HepG2 (cell line): Measurements from ENCODE around the gene RPS4Y1. TPM values are rescaled to one million over a fixed set of nuclear protein-coding genes. Genes with fewer than 3 reads are reported as not detected.

ENCODE experiments used
- ATAC-seq: fragments of 200-7000 bp; cut with Tn5 transposase; 3 replicates; pipeline ENCODE4 v1.9.1; 2020; ENCODE audit warnings: mild to moderate bottlenecking, moderate library complexity
- BruUV-seq: library from RNA; stranded (reverse); fragments of 400-500 nt; replicated peaks from 2 replicates; lab custom pipeline; 2021; lab: Mats Ljungman, UMichigan
- CTCF ChIA-PET: fragments of 300-600 bp; formaldehyde crosslinking; extraction: SDS; loops from one replicate; lab custom pipeline; 2021; ENCODE audit warnings: low total read pairs, inconsistent platforms, low intra/inter-chr PET ratio; lab: Yijun Ruan, JAX
- POLR2A ChIA-PET: fragments of 350-600 bp; sonication (Branson Sonifier 250); formaldehyde crosslinking; loops from one replicate; lab custom pipeline; 2020; ENCODE audit warnings: antibody characterized with exemption, inconsistent platforms; lab: Yijun Ruan, JAX
- DNase-seq: peaks from one replicate; pipeline ENCODE4 v3.0.0-alpha.2; 2015; ENCODE audit warnings: low spot score
- FAIRE-seq: peaks from 3 replicates; lab custom pipeline; 2011; peaks lifted over from hg19 to GRCh38; lab: Jason Lieb, UNC
- H2AFZ ChIP-seq: one replicate; pipeline ENCODE4 v1.6.1; 2011; ENCODE audit warnings: low read length, inconsistent platforms
- H3K27ac ChIP-seq: fragments of 300-600 bp; 3 replicates; pipeline ENCODE4 v1.8.0; 2011; ENCODE audit warnings: mixed run types, mild to moderate bottlenecking, mixed read lengths, low read length, inconsistent platforms; ENCODE audit not compliant: insufficient read depth; ENCODE audit errors: extremely low read length
- H3K27me3 ChIP-seq, 2 experiments: fragments of 200-600 bp in 1 of 2; 2 replicates in 1 of 2; 3 replicates in 1 of 2; pipeline versions ENCODE4 v1.6.0 to v1.8.0; 2011; ENCODE audit warnings: low read length in 2 of 2, mild to moderate bottlenecking in 2 of 2, moderate library complexity in 2 of 2, inconsistent platforms in 1 of 2; ENCODE audit not compliant: insufficient read depth in 2 of 2, control insufficient read depth in 1 of 2
- H3K36me3 ChIP-seq, 2 experiments: fragments of 200-600 bp in 1 of 2; replicated peaks in 1 of 2; 2 replicates in 1 of 2; 3 replicates in 1 of 2; pipeline versions ENCODE4 v1.5.1 to v1.8.0; 2011; ENCODE audit warnings: low read length in 2 of 2, inconsistent platforms in 1 of 2; ENCODE audit not compliant: insufficient read depth in 2 of 2, control insufficient read depth in 1 of 2
- H3K4me1 ChIP-seq: 2 replicates; pipeline ENCODE4 v1.5.1; 2012; ENCODE audit warnings: low read length, inconsistent platforms; ENCODE audit not compliant: insufficient read depth
- H3K4me2 ChIP-seq: 2 replicates; pipeline ENCODE4 v1.6.0; 2011; ENCODE audit warnings: low read depth, low read length, inconsistent platforms
- H3K4me3 ChIP-seq, 3 experiments: fragments of 200-600 bp in 1 of 3; sonication (generic), shearing (Covaris generic) in 1 of 3; replicated peaks in 1 of 3; 2 replicates each; pipeline ENCODE4 v1.5.1; 2011 to 2016; ENCODE audit warnings: low read length in 3 of 3, inconsistent platforms in 2 of 3, low read depth in 2 of 3, mild to moderate bottlenecking in 2 of 3, control low read depth in 1 of 3, mixed read lengths in 1 of 3; ENCODE audit not compliant: insufficient read depth in 1 of 3
- H3K79me2 ChIP-seq: one replicate; pipeline ENCODE4 v1.6.1; 2011; ENCODE audit warnings: low read length, inconsistent platforms; ENCODE audit not compliant: insufficient read depth
- H3K9ac ChIP-seq: 2 replicates; pipeline ENCODE4 v1.6.0; 2011; ENCODE audit warnings: mild to moderate bottlenecking, low read depth, low read length, inconsistent platforms; ENCODE audit not compliant: insufficient read depth
- H3K9me3 ChIP-seq: 2 replicates; pipeline ENCODE4 v1.5.1; 2012; ENCODE audit warnings: mild to moderate bottlenecking, low read length
- H4K20me1 ChIP-seq: 2 replicates; pipeline ENCODE4 v1.6.0; 2011; ENCODE audit warnings: inconsistent platforms, mild to moderate bottlenecking, low read length, moderate library complexity; ENCODE audit not compliant: insufficient read depth
- ADNP ChIP-seq: sonication (generic); formaldehyde crosslinking; IDR thresholded peaks from 2 replicates; pipeline ENCODE4 v1.4.0; 2020; ENCODE audit warnings: missing genetic modification reagents
- CEBPG ChIP-seq: IDR thresholded peaks from 2 replicates; pipeline ENCODE4 v1.6.1; 2016
- CREB3 ChIP-seq: sonication (generic); formaldehyde crosslinking; IDR thresholded peaks from 2 replicates; pipeline ENCODE4 v1.5.0; 2020; ENCODE audit warnings: missing genetic modification reagents
- EP300 ChIP-seq, 3 experiments: sonication (generic) in 1 of 3; formaldehyde crosslinking in 1 of 3; IDR thresholded peaks; 2 replicates each; pipeline versions ENCODE4 v1.5.1 to v1.6.1; 2011 to 2020; ENCODE audit warnings: low read depth in 2 of 3, low read length in 2 of 3, borderline replicate concordance in 1 of 3, improper control_type of control experiment in 1 of 3, mild to moderate bottlenecking in 1 of 3, missing genetic modification reagents in 1 of 3, moderate library complexity in 1 of 3
- ETV5 ChIP-seq: IDR thresholded peaks from 2 replicates; pipeline ENCODE4 v1.6.1; 2018; ENCODE audit warnings: missing biosample characterization, missing genetic modification reagents, inconsistent platforms, borderline replicate concordance
- MATR3 ChIP-seq: sonication (generic); formaldehyde crosslinking; IDR thresholded peaks from 2 replicates; pipeline ENCODE4 v1.4.0; 2020; ENCODE audit warnings: missing genetic modification reagents
- MXI1 ChIP-seq: IDR thresholded peaks from 3 replicates; pipeline ENCODE4 v1.6.1; 2012; ENCODE audit warnings: low read depth, low read length, inconsistent platforms, borderline replicate concordance
- NR2F1 ChIP-seq, 2 experiments: fragments of 450-650 bp in 1 of 2; formaldehyde crosslinking in 1 of 2; IDR thresholded peaks; 2 replicates each; pipeline versions ENCODE4 v1.5.0 to v1.6.1; 2016 to 2020; ENCODE audit warnings: mild to moderate bottlenecking in 1 of 2, missing compliant biosample characterization in 1 of 2, missing genetic modification reagents in 1 of 2, moderate library complexity in 1 of 2
- POGZ ChIP-seq: sonication (generic); formaldehyde crosslinking; IDR thresholded peaks from 2 replicates; pipeline ENCODE4 v1.4.0; 2020; ENCODE audit warnings: mild to moderate bottlenecking, missing genetic modification reagents
- POLR2AphosphoS2 ChIP-seq: IDR thresholded peaks from 2 replicates; pipeline ENCODE4 v1.6.1; 2011; ENCODE audit warnings: low read depth, low read length, improper control_type of control experiment
- SMC3 ChIP-seq: IDR thresholded peaks from 2 replicates; pipeline ENCODE4 v1.6.1; 2011; ENCODE audit warnings: low read length, improper control_type of control experiment
- TCF12 ChIP-seq, 2 experiments: fragments of 450-650 bp in 1 of 2; sonication (generic) in 1 of 2; formaldehyde crosslinking in 1 of 2; IDR thresholded peaks; 2 replicates each; pipeline versions ENCODE4 v1.6.1 to v1.8.0; 2017 to 2022; ENCODE audit warnings: antibody characterized with exemption in 1 of 2, mild to moderate bottlenecking in 1 of 2, missing genetic modification reagents in 1 of 2, moderate library complexity in 1 of 2
- TP53 ChIP-seq: sonication (generic); formaldehyde crosslinking; conservative IDR thresholded peaks from 2 replicates; pipeline ENCODE4 v1.4.0; 2020; ENCODE audit warnings: missing genetic modification reagents
- ZFX ChIP-seq: sonication (generic); formaldehyde crosslinking; IDR thresholded peaks from 2 replicates; pipeline ENCODE4 v1.4.0; 2020; ENCODE audit warnings: mild to moderate bottlenecking, low read depth, missing genetic modification reagents, moderate library complexity
- ZNF18 ChIP-seq: sonication (generic); formaldehyde crosslinking; IDR thresholded peaks from 2 replicates; pipeline ENCODE4 v1.8.0; 2022; ENCODE audit warnings: mild to moderate bottlenecking, missing genetic modification reagents; ENCODE audit not compliant: insufficient replicate concordance
- WGBS: methylation state at CpG from one replicate; pipeline ENCODE4 v1.1.6; 2017; ENCODE audit warnings: low lambda C conversion rate; 5-methylcytosine and 5-hydroxymethylcytosine counted together
- in situ Hi-C: cut with HindIII; loops from 2 replicates; pipeline ENCODE4 v1.10.0; 2017; ENCODE audit warnings: low pct_unique_long_range_greater_than_20kb; ENCODE audit not compliant: extremely low pct_ligation_motif_present
- intact Hi-C: fragments of 100-400 bp; cut with micrococcal nuclease; formaldehyde crosslinking; loops from one replicate; pipeline ENCODE4 v1.10.0; 2022; ENCODE audit not compliant: unreplicated experiment
- polyA plus RNA-seq, 8 experiments: library from polyadenylated mRNA; depleted of rRNA in 3 of 8; stranded (reverse) in 7 of 8; unstranded in 1 of 8; fragments of >200 nt; fragmentation: Illumina TruSeq in 4 of 8; extraction: Trizol in 4 of 8; gene quantifications; 2 replicates each; pipeline versions ENCODE4 v1.2.1 to v1.2.3, GENCODE V29; 2011 to 2016; ENCODE audit warnings: low read depth in 4 of 8, missing spikeins in 1 of 8, mixed read lengths in 1 of 8; ENCODE audit not compliant: insufficient read depth in 1 of 8
- total RNA-seq, 5 experiments: library from RNA; depleted of rRNA; stranded (reverse); fragments of >200 nt; fragmentation: Illumina TruSeq; extraction: Trizol; gene quantifications; 2 replicates each; pipeline ENCODE4 v1.2.3, GENCODE V29; 2016; ENCODE audit warnings: low read depth in 1 of 5
- TF ChIP-seq, protein P1 (sequence below): IDR thresholded peaks from 2 replicates; pipeline ENCODE4 v1.6.1; 2012; ENCODE audit warnings: low read depth, low read length, improper control_type of control experiment
- TF ChIP-seq, protein P2 (sequence below): sonication (generic); formaldehyde crosslinking; IDR thresholded peaks from 2 replicates; pipeline ENCODE4 v1.8.1; 2023; ENCODE audit warnings: mild to moderate bottlenecking, missing genetic modification reagents

Gene RPS4Y1
- total and polyA plus RNA-seq, 2 of the 13 experiments (the other 11 are each of a cell fraction or from before 2014, with no cell fraction given), result 461 to 1,080 TPM

DNA sequence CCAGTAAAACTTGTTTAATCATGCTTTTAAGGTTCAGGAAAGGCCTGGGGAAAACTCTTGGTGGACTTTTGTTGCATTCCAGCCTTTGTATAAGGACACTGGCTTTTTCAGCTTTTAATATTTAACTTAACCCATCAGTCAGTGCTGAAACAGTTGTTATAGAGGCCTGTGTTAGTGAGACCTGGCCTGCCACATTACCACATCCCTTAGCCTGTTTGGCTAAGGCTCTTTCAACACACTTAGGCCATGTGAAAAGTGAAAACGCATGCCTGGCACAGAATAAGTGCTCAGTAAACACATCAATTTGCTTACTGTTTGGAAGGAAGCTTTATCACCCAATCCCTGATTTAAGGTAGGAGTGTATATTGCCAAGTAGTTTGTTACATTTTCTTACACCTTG is 3.5 kb upstream of the RPS4Y1 start (continued):
- TF ChIP-seq POLR2AphosphoS2, result no peak
- no peak for TF ChIP-seq SMC3
- no peak for TF ChIP-seq ZNF18 (CRISPR knock-in tag)
- TF ChIP-seq, protein P1, sequence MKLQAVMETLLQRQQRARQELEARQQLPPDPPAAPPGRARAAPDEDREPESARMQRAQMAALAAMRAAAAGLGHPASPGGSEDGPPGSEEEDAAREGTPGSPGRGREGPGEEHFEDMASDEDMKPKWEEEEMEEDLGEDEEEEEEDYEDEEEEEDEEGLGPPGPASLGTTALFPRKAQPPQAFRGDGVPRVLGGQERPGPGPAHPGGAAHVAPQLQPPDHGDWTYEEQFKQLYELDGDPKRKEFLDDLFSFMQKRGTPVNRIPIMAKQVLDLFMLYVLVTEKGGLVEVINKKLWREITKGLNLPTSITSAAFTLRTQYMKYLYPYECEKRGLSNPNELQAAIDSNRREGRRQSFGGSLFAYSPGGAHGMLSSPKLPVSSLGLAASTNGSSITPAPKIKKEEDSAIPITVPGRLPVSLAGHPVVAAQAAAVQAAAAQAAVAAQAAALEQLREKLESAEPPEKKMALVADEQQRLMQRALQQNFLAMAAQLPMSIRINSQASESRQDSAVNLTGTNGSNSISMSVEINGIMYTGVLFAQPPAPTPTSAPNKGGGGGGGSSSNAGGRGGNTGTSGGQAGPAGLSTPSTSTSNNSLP, result no peak
- TF ChIP-seq ZFX (CRISPR knock-in tag), result peak; percentile 81
- no peak for TF ChIP-seq NR2F1 (CRISPR knock-in tag; IDR thresholded peaks at IDR 0.05)
- TF ChIP-seq ETV5 (CRISPR knock-in tag), result no peak
- TF ChIP-seq, all 625 proteins: peak for 4

DNA sequence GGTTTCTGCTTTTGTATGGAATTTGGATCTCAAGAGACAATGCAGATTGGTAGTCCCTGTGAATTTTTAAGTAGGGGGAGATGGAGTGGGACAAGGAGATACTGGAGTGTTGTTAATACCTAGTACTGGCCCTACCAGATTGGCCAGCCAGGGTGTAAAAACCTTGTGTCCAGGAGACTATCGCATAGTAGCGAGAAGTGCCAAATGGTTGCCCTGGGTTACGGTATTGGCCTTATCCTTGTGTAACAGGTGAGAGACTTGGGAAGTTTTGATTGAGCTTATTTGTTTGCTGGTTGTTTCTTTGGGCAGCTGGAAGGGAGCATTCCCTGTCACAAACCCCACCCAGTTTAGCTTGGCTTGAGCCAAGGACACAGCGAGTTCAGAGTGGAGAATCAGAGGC is 5.4 kb downstream of the RPS4Y1 start:
- H3K27me3 ChIP-seq, result no peaks in the 10 kb centered on the region
- H3K4me1 ChIP-seq, result peaks cover 68% of the 10 kb centered on the region
- in situ Hi-C loops (no loop called here), intact Hi-C loops (no loop called here)
- peak overlapping the region; percentile 18; the same call in 1 of the 2 replicates for H3K4me2 ChIP-seq
- H3K27ac ChIP-seq, result no peak overlapping the region
- no peak overlapping the region for H3K4me3 ChIP-seq
- POLR2A ChIA-PET, result no interaction called here
- peaks cover 14 to 67% of the 10 kb centered on the region in 2 experiments for H3K36me3 ChIP-seq
- CTCF ChIA-PET, result no interaction called here
- H3K9me3 ChIP-seq, result no peaks in the 10 kb centered on the region
- no peak for FAIRE-seq
- no TSS peak for BruUV-seq
- no peak overlapping the region for H3K9ac ChIP-seq
- peaks cover 94% of the 10 kb centered on the region for H3K79me2 ChIP-seq
- no peak for ATAC-seq
- DNase-seq, result no peak
- H2AFZ ChIP-seq, result no peak overlapping the region
- WGBS, result 90% methylated on average over 3 of the region's 4 CpGs
- TF ChIP-seq MXI1, result no peak
- TF ChIP-seq EP300 (IDR thresholded peaks at IDR 0.05; ENCODE audit: low read depth in 2 of 2, low read length in 2 of 2), result no peak
- no peak for TF ChIP-seq EP300 (CRISPR knock-in tag; IDR thresholded peaks at IDR 0.05; ENCODE audit: borderline replicate concordance)
- no peak for TF ChIP-seq CREB3 (CRISPR knock-in tag)
- TF ChIP-seq, protein P2, sequence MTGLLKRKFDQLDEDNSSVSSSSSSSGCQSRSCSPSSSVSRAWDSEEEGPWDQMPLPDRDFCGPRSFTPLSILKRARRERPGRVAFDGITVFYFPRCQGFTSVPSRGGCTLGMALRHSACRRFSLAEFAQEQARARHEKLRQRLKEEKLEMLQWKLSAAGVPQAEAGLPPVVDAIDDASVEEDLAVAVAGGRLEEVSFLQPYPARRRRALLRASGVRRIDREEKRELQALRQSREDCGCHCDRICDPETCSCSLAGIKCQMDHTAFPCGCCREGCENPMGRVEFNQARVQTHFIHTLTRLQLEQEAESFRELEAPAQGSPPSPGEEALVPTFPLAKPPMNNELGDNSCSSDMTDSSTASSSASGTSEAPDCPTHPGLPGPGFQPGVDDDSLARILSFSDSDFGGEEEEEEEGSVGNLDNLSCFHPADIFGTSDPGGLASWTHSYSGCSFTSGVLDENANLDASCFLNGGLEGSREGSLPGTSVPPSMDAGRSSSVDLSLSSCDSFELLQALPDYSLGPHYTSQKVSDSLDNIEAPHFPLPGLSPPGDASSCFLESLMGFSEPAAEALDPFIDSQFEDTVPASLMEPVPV, result no peak
- TF ChIP-seq TCF12 (IDR thresholded peaks at IDR 0.05), result no peak
- no peak for TF ChIP-seq TCF12 (CRISPR knock-in tag; IDR thresholded peaks at IDR 0.05)
- TF ChIP-seq ADNP, result no peak
- no peak for TF ChIP-seq POGZ (CRISPR knock-in tag)
- no peak for TF ChIP-seq CEBPG (CRISPR knock-in tag)
- TF ChIP-seq TP53, result no peak
- TF ChIP-seq MATR3, result no peak
- peaks cover 25% of the 10 kb centered on the region for H4K20me1 ChIP-seq
